Measurements from ENCODE around the gene SGCD.

Gene SGCD

DNA sequence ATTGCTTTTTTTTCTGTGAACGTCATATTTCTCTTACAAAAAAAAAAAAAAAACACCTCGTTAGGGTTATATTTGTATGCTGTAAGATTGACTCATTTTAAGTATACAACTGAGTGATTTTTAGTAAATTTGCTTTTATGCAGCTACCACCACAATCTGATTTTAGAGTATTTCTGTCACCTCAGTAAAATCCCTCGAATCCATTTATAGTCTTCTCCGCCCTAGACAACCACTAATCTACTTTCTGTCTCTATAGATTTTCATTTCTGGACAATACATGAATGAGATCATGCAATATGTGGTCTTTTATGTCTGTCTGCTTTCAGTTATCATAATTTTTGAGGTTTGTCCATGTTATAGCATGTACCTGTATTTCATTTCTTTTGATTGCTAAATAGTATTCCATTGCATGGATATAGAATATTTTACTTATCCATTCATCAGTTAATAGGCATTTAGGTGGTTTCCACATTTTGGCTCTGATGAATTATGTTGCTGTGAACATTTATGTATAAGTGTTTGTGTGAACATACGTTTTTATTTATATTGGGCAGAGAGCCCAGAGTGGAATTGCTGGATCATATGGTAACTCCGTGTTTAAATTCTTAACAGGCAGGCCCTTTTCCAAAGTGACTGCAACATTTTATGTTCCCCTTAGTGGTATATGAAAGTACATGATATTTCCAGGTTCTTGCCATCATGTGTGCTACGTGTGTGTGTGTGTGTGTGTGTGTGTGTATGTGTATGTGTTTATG, 171.4 kb downstream of the SGCD start:
- Histone ChIP-seq H3K27me3 (ENCODE audit: insufficient read depth, poor library complexity, severe bottlenecking) (no peaks in the 10 kb centered on the region), H3K27ac (replicated peaks) (no peak overlapping the region), H3K4me3 (replicated peaks; ENCODE audit: insufficient read depth, low read length) (no peak overlapping the region)
- DNase-seq (ENCODE audit: low read depth in 1 of 2, low spot score in 1 of 2) = no peak
- TF ChIP-seq CTCF (IDR thresholded peaks at IDR 0.05; ENCODE audit: insufficient read depth, low read length) (no peak), REST (IDR thresholded peaks at IDR 0.05; ENCODE audit: insufficient replicate concordance, low read depth) (no peak), SPI1 (IDR thresholded peaks at IDR 0.05; ENCODE audit: borderline replicate concordance, low read depth) (no peak)

- H3K4me3 ChIP-seq (replicated peaks; ENCODE audit: insufficient read depth, low read length) = no peak overlapping the region
- TF ChIP-seq GABPA (IDR thresholded peaks at IDR 0.05; ENCODE audit: low read depth) (no peak), SPI1 (IDR thresholded peaks at IDR 0.05; ENCODE audit: borderline replicate concordance, low read depth) (no peak), CTCF (IDR thresholded peaks at IDR 0.05; ENCODE audit: insufficient read depth, low read length) (no peak), REST (IDR thresholded peaks at IDR 0.05; ENCODE audit: insufficient replicate concordance, low read depth) (no peak), POLR2AphosphoS5 (IDR thresholded peaks at IDR 0.05; ENCODE audit: low read depth) (no peak)
- H3K27me3 ChIP-seq (ENCODE audit: insufficient read depth, poor library complexity, severe bottlenecking) = no peaks in the 10 kb centered on the region
- DNase-seq (ENCODE audit: low read depth in 1 of 2, low spot score in 1 of 2) = no peak
- H3K27ac ChIP-seq (replicated peaks) = no peak overlapping the region
These were observed 173.8 kb downstream of the SGCD start for GRCh38 chr5:156500755-156501154.

DNA sequence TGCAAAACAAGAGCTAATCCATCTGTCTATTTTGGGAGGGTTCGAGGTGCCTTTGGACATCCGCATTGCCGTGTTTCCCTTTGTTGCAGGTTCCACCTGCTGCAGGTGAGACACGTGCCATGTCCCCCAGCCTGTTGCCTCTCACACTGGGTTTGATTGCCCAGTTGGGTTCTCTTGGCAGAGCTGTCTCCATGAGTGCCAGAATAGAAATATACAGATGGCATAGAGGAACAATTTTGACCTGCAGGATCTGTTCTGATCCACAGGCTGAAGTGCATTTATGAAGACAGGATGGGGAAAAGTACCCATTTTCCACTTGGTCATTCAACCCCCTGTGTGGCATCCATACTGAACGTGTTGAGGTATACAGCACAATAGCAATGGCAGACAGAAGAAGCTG, 178.1 kb downstream of the SGCD start:
- DNase-seq (ENCODE audit: low read depth in 1 of 2, low spot score in 1 of 2) = no peak
- H3K27ac ChIP-seq (replicated peaks) = no peak overlapping the region
- TF ChIP-seq CTCF (IDR thresholded peaks at IDR 0.05; ENCODE audit: insufficient read depth, low read length) (no peak), REST (IDR thresholded peaks at IDR 0.05; ENCODE audit: insufficient replicate concordance, low read depth) (no peak), POLR2AphosphoS5 (IDR thresholded peaks at IDR 0.05; ENCODE audit: low read depth) (no peak), SPI1 (IDR thresholded peaks at IDR 0.05; ENCODE audit: borderline replicate concordance, low read depth) (no peak), GABPA (IDR thresholded peaks at IDR 0.05; ENCODE audit: low read depth) (no peak)

More for the DNA sequence above, 178.1 kb downstream of the SGCD start:
- no peak overlapping the region for H3K4me3 ChIP-seq (replicated peaks; ENCODE audit: insufficient read depth, low read length)
- no peaks in the 10 kb centered on the region for H3K27me3 ChIP-seq (ENCODE audit: insufficient read depth, poor library complexity, severe bottlenecking)
